SU-DHL-6 (cell line): ENCODE data around the gene FBXO10.

Source experiments
- CTCF ChIP-seq: fragments of 200-600 bp; sonication (generic); IDR thresholded peaks from one replicate; pipeline ENCODE4 v1.5.1; 2017; ENCODE audit warnings: antibody characterized with exemption, mild to moderate bottlenecking, low read length, moderate library complexity; ENCODE audit not compliant: insufficient read depth, poor library complexity, severe bottlenecking
- EZH2phosphoT487 ChIP-seq: fragments of 200-600 bp; sonication (generic), shearing (Covaris generic); conservative IDR thresholded peaks from 2 replicates; pipeline ENCODE4 v1.6.1; 2018; ENCODE audit warnings: mild to moderate bottlenecking, antibody characterized with exemption, low read length, moderate library complexity, mixed read lengths

- TF ChIP-seq CTCF (no peak), EZH2phosphoT487 (no peak)
Measured at GRCh38 chr9:37563806-37564513, 12.2 kb downstream of the FBXO10 start.
